K562 (cell line): ENCODE measurements around the gene FAM124A. TPM values are rescaled to one million over a fixed set of nuclear protein-coding genes. Genes with fewer than 3 reads are reported as not detected.

ENCODE experiments used
- ATAC-seq: fragments of 200-7000 bp; cut with Tn5 transposase; 3 replicates; pipeline ENCODE4 v1.9.1; 2020; ENCODE audit warnings: moderate library complexity
- BruUV-seq: library from RNA; stranded (reverse); fragments of 400-500 nt; replicated peaks from 2 replicates; lab custom pipeline; 2021; lab: Mats Ljungman, UMichigan
- CTCF ChIA-PET: fragments of 300-600 bp; formaldehyde crosslinking; extraction: SDS; loops from one replicate; lab custom pipeline; 2021; ENCODE audit warnings: low intra/inter-chr PET ratio; lab: Yijun Ruan, JAX
- POLR2A ChIA-PET: fragments of 300-600, 350-650 bp; sonication (Branson Sonifier 250); formaldehyde crosslinking; extraction: SDS; loops from one replicate; lab custom pipeline; 2021; ENCODE audit warnings: antibody characterized with exemption, inconsistent platforms; lab: Yijun Ruan, JAX
- DNase-seq, 4 experiments: peaks; one replicate each; pipeline versions ENCODE4 v3.0.0 to v3.0.0-alpha.2; 2011 to 2018; ENCODE audit warnings: low spot score in 3 of 4, mixed read lengths in 3 of 4; ENCODE audit errors: extremely low read depth in 1 of 4
- FAIRE-seq: peaks from 2 replicates; lab custom pipeline; 2011; peaks lifted over from hg19 to GRCh38; lab: Jason Lieb, UNC
- H2AFZ ChIP-seq: 2 replicates; pipeline ENCODE4 v1.6.0; 2011; ENCODE audit warnings: low read depth, low read length, control low read depth, inconsistent platforms
- H3K27ac ChIP-seq: fragments of 200-600 bp; 3 replicates; pipeline ENCODE4 v1.8.0; 2011; ENCODE audit warnings: low read depth, mild to moderate bottlenecking, control low read depth, inconsistent platforms, low read length, moderate library complexity, mixed read lengths; ENCODE audit errors: extremely low read depth
- H3K27me3 ChIP-seq, 2 experiments: fragments of 300-600 bp in 1 of 2; 2 replicates in 1 of 2; 3 replicates in 1 of 2; pipeline versions ENCODE4 v1.6.0 to v1.8.0; 2011; ENCODE audit warnings: inconsistent platforms in 2 of 2, low read length in 2 of 2, mild to moderate bottlenecking in 1 of 2, mixed read lengths in 1 of 2, moderate library complexity in 1 of 2; ENCODE audit not compliant: control insufficient read depth in 2 of 2, insufficient read depth in 2 of 2
- H3K36me3 ChIP-seq: fragments of 300-600 bp; 3 replicates; pipeline ENCODE4 v1.8.0; 2011; ENCODE audit warnings: mild to moderate bottlenecking, low read length, inconsistent platforms; ENCODE audit not compliant: control insufficient read depth, insufficient read depth
- H3K4me1 ChIP-seq, 2 experiments: fragments of 200-600 bp in 1 of 2; replicated peaks in 1 of 2; 2 replicates in 1 of 2; 3 replicates in 1 of 2; pipeline versions ENCODE4 v1.5.1 to v1.8.0; 2011; ENCODE audit warnings: inconsistent platforms in 2 of 2, low read length in 2 of 2, mild to moderate bottlenecking in 1 of 2, mixed read lengths in 1 of 2, moderate library complexity in 1 of 2; ENCODE audit not compliant: control insufficient read depth in 2 of 2, insufficient read depth in 2 of 2
- H3K4me2 ChIP-seq: 2 replicates; pipeline ENCODE4 v1.6.1; 2011; ENCODE audit warnings: low read length, control low read depth, inconsistent platforms, mixed read lengths; ENCODE audit not compliant: insufficient read depth
- H3K4me3 ChIP-seq: fragments of 200-600 bp; sonication (generic), shearing (Covaris generic); 2 replicates; pipeline ENCODE4 v1.5.1; 2016; ENCODE audit warnings: control low read depth, inconsistent platforms
- H3K79me2 ChIP-seq: fragments of 200-600 bp; 3 replicates; pipeline ENCODE4 v1.8.0; 2011; ENCODE audit warnings: low read length, inconsistent platforms; ENCODE audit not compliant: control insufficient read depth, insufficient read depth
- H3K9ac ChIP-seq, 2 experiments: 2 replicates each; pipeline versions ENCODE4 v1.6.0 to v1.6.1; 2011; ENCODE audit warnings: low read depth in 2 of 2, low read length in 2 of 2, control low read depth in 1 of 2, inconsistent platforms in 1 of 2, mild to moderate bottlenecking in 1 of 2, mixed read lengths in 1 of 2; ENCODE audit not compliant: insufficient read depth in 1 of 2
- H3K9me1 ChIP-seq: one replicate; pipeline ENCODE4 v1.6.0; 2011; ENCODE audit warnings: inconsistent platforms, mild to moderate bottlenecking, low read length, moderate library complexity; ENCODE audit not compliant: control insufficient read depth, insufficient read depth
- H3K9me3 ChIP-seq: replicated peaks from 2 replicates; pipeline ENCODE4 v1.5.1; 2011; ENCODE audit warnings: low read depth, low read length, inconsistent platforms; ENCODE audit not compliant: control insufficient read depth, insufficient read depth
- H4K20me1 ChIP-seq: replicated peaks from 2 replicates; pipeline ENCODE4 v1.6.1; 2011; ENCODE audit warnings: low read length, inconsistent platforms, mixed read lengths; ENCODE audit not compliant: control insufficient read depth, insufficient read depth
- KLF6 ChIP-seq: fragments of 250-450 bp; sonication (Bioruptor Pico); IDR thresholded peaks from 2 replicates; pipeline ENCODE4 v1.4.0; 2020; ENCODE audit warnings: mild to moderate bottlenecking, moderate library complexity, borderline replicate concordance
- PRDM10 ChIP-seq: fragments of 450-650 bp; IDR thresholded peaks from 2 replicates; pipeline ENCODE4 v1.6.1; 2018; ENCODE audit not compliant: partially characterized antibody
- RAD51 ChIP-seq: fragments of 450-650 bp; IDR thresholded peaks from 2 replicates; pipeline ENCODE4 v1.7.1; 2016; ENCODE audit warnings: low read depth, mild to moderate bottlenecking, borderline replicate concordance
- RBFOX2 ChIP-seq: fragments of 200-400 bp; formaldehyde crosslinking; IDR thresholded peaks from 2 replicates; pipeline ENCODE4 v1.6.1; 2017; ENCODE audit warnings: low read depth, mild to moderate bottlenecking, low read length, moderate library complexity
- SFPQ ChIP-seq: fragments of 200-400 bp; formaldehyde crosslinking; IDR thresholded peaks from 2 replicates; pipeline ENCODE4 v1.6.1; 2017; ENCODE audit warnings: mild to moderate bottlenecking, low read depth, low read length, moderate library complexity
- SMC3 ChIP-seq: conservative IDR thresholded peaks from 2 replicates; pipeline ENCODE4 v1.6.1; 2011; ENCODE audit warnings: low read depth, low read length, improper control_type of control experiment; ENCODE audit not compliant: insufficient read depth
- TEAD1 ChIP-seq, 2 experiments: fragments of 450-650 bp in 1 of 2; sonication (generic) in 1 of 2; formaldehyde crosslinking; IDR thresholded peaks; 2 replicates each; pipeline versions ENCODE4 v1.4.0 to v1.8.0; 2020 to 2022; ENCODE audit warnings: mild to moderate bottlenecking in 2 of 2, missing genetic modification reagents in 1 of 2
- THRAP3 ChIP-seq: fragments of 450-650 bp; IDR thresholded peaks from 2 replicates; pipeline ENCODE4 v1.6.1; 2016; ENCODE audit warnings: mild to moderate bottlenecking, inconsistent platforms, borderline replicate concordance
- WGBS: fragments of 100-300 bp; shearing (Covaris generic); methylation state at CpG from one replicate; pipeline ENCODE4 v1.1.6; 2016; ENCODE audit warnings: low coverage, mixed read lengths; ENCODE audit not compliant: insufficient coverage; ENCODE audit errors: missing lambda C conversion rate; 5-methylcytosine and 5-hydroxymethylcytosine counted together
- in situ Hi-C: fragments of 300-500 bp; cut with MboI; formaldehyde crosslinking; loops from 4 replicates; pipeline ENCODE4 v1.15.0; 2018; ENCODE audit warnings: inconsistent platforms, mixed read lengths
- intact Hi-C: fragments of 100-400 bp; cut with micrococcal nuclease; formaldehyde crosslinking; loops from 2 replicates; pipeline ENCODE4 v1.14.2; 2022
- polyA plus RNA-seq, 8 experiments: library from polyadenylated mRNA; depleted of rRNA in 4 of 8; stranded (reverse) in 5 of 8; unstranded in 3 of 8; fragments of >200 nt; fragmentation: Nextera tagmentation in 2 of 8; fragmentation: Illumina TruSeq in 1 of 8; extraction: Ambion mirVana in 2 of 8; extraction: Trizol in 1 of 8; gene quantifications; 2 replicates each; pipeline versions ENCODE4 v1.2.1 to v1.2.3, GENCODE V29; 2011 to 2014; ENCODE audit warnings: inconsistent platforms in 1 of 8, missing spikeins in 1 of 8
- total RNA-seq, 7 experiments: library from RNA; depleted of rRNA in 6 of 7; stranded (reverse); fragments of >200 nt in 6 of 7; fragmentation: Illumina TruSeq in 2 of 7; extraction: Trizol in 2 of 7; gene quantifications; 2 replicates each; pipeline versions ENCODE4 v1.2.1 to v1.2.3, GENCODE V29; 2011 to 2021; ENCODE audit warnings: low replicate concordance in 1 of 7
- TF ChIP-seq, protein P1 (sequence below): sonication (generic); formaldehyde crosslinking; IDR thresholded peaks from 2 replicates; pipeline ENCODE4 v1.8.1; 2023; ENCODE audit warnings: missing genetic modification reagents, mild to moderate bottlenecking, borderline replicate concordance

FAM124A gene
- total and polyA plus RNA-seq, 9 of the 15 experiments (the other 6 are each of a cell fraction or from before 2014, with no cell fraction given), result not detected

DNA sequence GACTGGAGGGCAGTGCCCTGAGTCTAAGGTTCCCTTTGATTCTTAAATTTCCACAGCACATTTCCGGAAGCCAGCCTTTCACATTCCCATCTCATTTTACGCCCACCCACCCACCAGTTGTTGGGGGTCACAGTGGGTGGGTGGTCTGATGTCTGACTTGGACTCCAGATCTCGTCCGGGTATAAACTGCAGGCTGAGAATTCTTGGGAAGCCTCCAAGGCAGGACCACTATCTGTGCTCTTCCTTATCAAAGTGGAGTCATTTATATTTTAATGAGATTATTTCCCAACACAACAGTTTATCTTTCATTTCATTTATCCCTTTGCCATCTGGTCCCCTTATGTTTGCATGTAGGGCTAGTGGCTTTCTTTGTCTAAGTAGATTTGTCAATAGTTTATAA is 3.6 kb upstream of the FAM124A start (continued):
- TF ChIP-seq PRDM10, result no peak
- no peak for TF ChIP-seq THRAP3

DNA sequence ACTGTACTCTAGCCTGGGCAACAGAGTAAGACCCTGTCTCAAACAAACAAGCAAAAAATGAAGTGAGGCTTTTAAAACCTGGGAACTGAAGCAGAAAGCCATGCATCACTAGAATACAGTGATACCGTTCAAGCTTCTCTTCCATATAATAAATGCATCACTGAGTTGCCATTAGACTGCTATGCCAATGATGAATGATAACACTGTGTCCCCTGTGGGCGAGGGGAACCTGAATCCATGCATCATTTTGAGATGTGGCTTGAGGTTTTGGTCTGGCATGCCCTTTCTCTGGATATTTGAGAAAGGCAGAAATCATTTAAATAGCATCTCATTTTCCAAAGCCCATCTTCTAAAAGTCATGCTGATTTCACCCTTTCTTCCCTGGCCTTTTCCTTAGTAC is 1.5 kb upstream of the FAM124A start:
- Histone ChIP-seq H3K4me3 (no peak overlapping the region), H3K4me2 (no peak overlapping the region), H2AFZ (no peak overlapping the region), H4K20me1 (no peaks in the 10 kb centered on the region; the same call in 1 of the 2 replicates)
- intact Hi-C loops, result no loop called here
- no peak for ATAC-seq
- in situ Hi-C loops, result no loop called here
- TF ChIP-seq SFPQ, result no peak
- no peak for TF ChIP-seq TEAD1 (CRISPR knock-in tag; IDR thresholded peaks at IDR 0.05)
- TF ChIP-seq, protein P1, sequence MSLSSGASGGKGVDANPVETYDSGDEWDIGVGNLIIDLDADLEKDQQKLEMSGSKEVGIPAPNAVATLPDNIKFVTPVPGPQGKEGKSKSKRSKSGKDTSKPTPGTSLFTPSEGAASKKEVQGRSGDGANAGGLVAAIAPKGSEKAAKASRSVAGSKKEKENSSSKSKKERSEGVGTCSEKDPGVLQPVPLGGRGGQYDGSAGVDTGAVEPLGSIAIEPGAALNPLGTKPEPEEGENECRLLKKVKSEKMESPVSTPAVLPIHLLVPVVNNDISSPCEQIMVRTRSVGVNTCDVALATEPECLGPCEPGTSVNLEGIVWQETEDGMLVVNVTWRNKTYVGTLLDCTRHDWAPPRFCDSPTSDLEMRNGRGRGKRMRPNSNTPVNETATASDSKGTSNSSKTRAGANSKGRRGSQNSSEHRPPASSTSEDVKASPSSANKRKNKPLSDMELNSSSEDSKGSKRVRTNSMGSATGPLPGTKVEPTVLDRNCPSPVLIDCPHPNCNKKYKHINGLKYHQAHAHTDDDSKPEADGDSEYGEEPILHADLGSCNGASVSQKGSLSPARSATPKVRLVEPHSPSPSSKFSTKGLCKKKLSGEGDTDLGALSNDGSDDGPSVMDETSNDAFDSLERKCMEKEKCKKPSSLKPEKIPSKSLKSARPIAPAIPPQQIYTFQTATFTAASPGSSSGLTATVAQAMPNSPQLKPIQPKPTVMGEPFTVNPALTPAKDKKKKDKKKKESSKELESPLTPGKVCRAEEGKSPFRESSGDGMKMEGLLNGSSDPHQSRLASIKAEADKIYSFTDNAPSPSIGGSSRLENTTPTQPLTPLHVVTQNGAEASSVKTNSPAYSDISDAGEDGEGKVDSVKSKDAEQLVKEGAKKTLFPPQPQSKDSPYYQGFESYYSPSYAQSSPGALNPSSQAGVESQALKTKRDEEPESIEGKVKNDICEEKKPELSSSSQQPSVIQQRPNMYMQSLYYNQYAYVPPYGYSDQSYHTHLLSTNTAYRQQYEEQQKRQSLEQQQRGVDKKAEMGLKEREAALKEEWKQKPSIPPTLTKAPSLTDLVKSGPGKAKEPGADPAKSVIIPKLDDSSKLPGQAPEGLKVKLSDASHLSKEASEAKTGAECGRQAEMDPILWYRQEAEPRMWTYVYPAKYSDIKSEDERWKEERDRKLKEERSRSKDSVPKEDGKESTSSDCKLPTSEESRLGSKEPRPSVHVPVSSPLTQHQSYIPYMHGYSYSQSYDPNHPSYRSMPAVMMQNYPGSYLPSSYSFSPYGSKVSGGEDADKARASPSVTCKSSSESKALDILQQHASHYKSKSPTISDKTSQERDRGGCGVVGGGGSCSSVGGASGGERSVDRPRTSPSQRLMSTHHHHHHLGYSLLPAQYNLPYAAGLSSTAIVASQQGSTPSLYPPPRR (CRISPR knock-in tag), result no peak
- TF ChIP-seq SMC3, result no peak
- TF ChIP-seq RAD51, result no peak
- no peak for TF ChIP-seq KLF6 (CRISPR knock-in tag)
- no peak for TF ChIP-seq RBFOX2
- TF ChIP-seq, all 486 proteins: peak for 0
- Histone ChIP-seq H3K36me3 (no peaks in the 10 kb centered on the region), H3K4me1 (peaks cover 0 to 11% of the 10 kb centered on the region in 2 experiments; a peak in 2 of 5 replicates), H3K27me3 (peaks cover 8 to 22% of the 10 kb centered on the region in 2 experiments; a peak in 4 of 5 replicates), H3K9me1 (no peaks in the 10 kb centered on the region), H3K9me3 (no peaks in the 10 kb centered on the region), H3K27ac (no peak overlapping the region), H3K79me2 (no peaks in the 10 kb centered on the region), H3K9ac (no peak overlapping the region)
- ChIA-PET POLR2A (no interaction called here), CTCF (no interaction called here)
- no peak for FAIRE-seq
- no peak for DNase-seq
- no TSS peak for BruUV-seq
- 0% methylated on average over 2 of the region's 2 CpGs for WGBS
